K562 (cell line): ENCODE results near the gene KIF6. TPM values are rescaled to one million over a fixed set of nuclear protein-coding genes. Genes with fewer than 3 reads are reported as not detected.

Experiments used
- ATAC-seq: fragments of 200-7000 bp; cut with Tn5 transposase; 3 replicates; pipeline ENCODE4 v1.9.1; 2020; ENCODE audit warnings: moderate library complexity
- BruUV-seq: library from RNA; stranded (reverse); fragments of 400-500 nt; replicated peaks from 2 replicates; lab custom pipeline; 2021; lab: Mats Ljungman, UMichigan
- CTCF ChIA-PET: fragments of 300-600 bp; formaldehyde crosslinking; extraction: SDS; loops from one replicate; lab custom pipeline; 2021; ENCODE audit warnings: low intra/inter-chr PET ratio; lab: Yijun Ruan, JAX
- POLR2A ChIA-PET: fragments of 300-600, 350-650 bp; sonication (Branson Sonifier 250); formaldehyde crosslinking; extraction: SDS; loops from one replicate; lab custom pipeline; 2021; ENCODE audit warnings: antibody characterized with exemption, inconsistent platforms; lab: Yijun Ruan, JAX
- DNase-seq, 4 experiments: peaks; one replicate each; pipeline versions ENCODE4 v3.0.0 to v3.0.0-alpha.2; 2011 to 2018; ENCODE audit warnings: low spot score in 3 of 4, mixed read lengths in 3 of 4; ENCODE audit errors: extremely low read depth in 1 of 4
- FAIRE-seq: peaks from 2 replicates; lab custom pipeline; 2011; peaks lifted over from hg19 to GRCh38; lab: Jason Lieb, UNC
- H2AFZ ChIP-seq: 2 replicates; pipeline ENCODE4 v1.6.0; 2011; ENCODE audit warnings: low read depth, low read length, control low read depth, inconsistent platforms
- H3K27ac ChIP-seq: fragments of 200-600 bp; 3 replicates; pipeline ENCODE4 v1.8.0; 2011; ENCODE audit warnings: low read depth, mild to moderate bottlenecking, control low read depth, inconsistent platforms, low read length, moderate library complexity, mixed read lengths; ENCODE audit errors: extremely low read depth
- H3K27me3 ChIP-seq, 2 experiments: fragments of 300-600 bp in 1 of 2; 2 replicates in 1 of 2; 3 replicates in 1 of 2; pipeline versions ENCODE4 v1.6.0 to v1.8.0; 2011; ENCODE audit warnings: inconsistent platforms in 2 of 2, low read length in 2 of 2, mild to moderate bottlenecking in 1 of 2, mixed read lengths in 1 of 2, moderate library complexity in 1 of 2; ENCODE audit not compliant: control insufficient read depth in 2 of 2, insufficient read depth in 2 of 2
- H3K36me3 ChIP-seq: fragments of 300-600 bp; 3 replicates; pipeline ENCODE4 v1.8.0; 2011; ENCODE audit warnings: mild to moderate bottlenecking, low read length, inconsistent platforms; ENCODE audit not compliant: control insufficient read depth, insufficient read depth
- H3K4me1 ChIP-seq, 2 experiments: fragments of 200-600 bp in 1 of 2; replicated peaks in 1 of 2; 2 replicates in 1 of 2; 3 replicates in 1 of 2; pipeline versions ENCODE4 v1.5.1 to v1.8.0; 2011; ENCODE audit warnings: inconsistent platforms in 2 of 2, low read length in 2 of 2, mild to moderate bottlenecking in 1 of 2, mixed read lengths in 1 of 2, moderate library complexity in 1 of 2; ENCODE audit not compliant: control insufficient read depth in 2 of 2, insufficient read depth in 2 of 2
- H3K4me2 ChIP-seq: 2 replicates; pipeline ENCODE4 v1.6.1; 2011; ENCODE audit warnings: low read length, control low read depth, inconsistent platforms, mixed read lengths; ENCODE audit not compliant: insufficient read depth
- H3K4me3 ChIP-seq: fragments of 200-600 bp; sonication (generic), shearing (Covaris generic); 2 replicates; pipeline ENCODE4 v1.5.1; 2016; ENCODE audit warnings: control low read depth, inconsistent platforms
- H3K79me2 ChIP-seq: fragments of 200-600 bp; 3 replicates; pipeline ENCODE4 v1.8.0; 2011; ENCODE audit warnings: low read length, inconsistent platforms; ENCODE audit not compliant: control insufficient read depth, insufficient read depth
- H3K9ac ChIP-seq, 2 experiments: 2 replicates each; pipeline versions ENCODE4 v1.6.0 to v1.6.1; 2011; ENCODE audit warnings: low read depth in 2 of 2, low read length in 2 of 2, control low read depth in 1 of 2, inconsistent platforms in 1 of 2, mild to moderate bottlenecking in 1 of 2, mixed read lengths in 1 of 2; ENCODE audit not compliant: insufficient read depth in 1 of 2
- H3K9me1 ChIP-seq: one replicate; pipeline ENCODE4 v1.6.0; 2011; ENCODE audit warnings: inconsistent platforms, mild to moderate bottlenecking, low read length, moderate library complexity; ENCODE audit not compliant: control insufficient read depth, insufficient read depth
- H3K9me3 ChIP-seq: replicated peaks from 2 replicates; pipeline ENCODE4 v1.5.1; 2011; ENCODE audit warnings: low read depth, low read length, inconsistent platforms; ENCODE audit not compliant: control insufficient read depth, insufficient read depth
- H4K20me1 ChIP-seq: replicated peaks from 2 replicates; pipeline ENCODE4 v1.6.1; 2011; ENCODE audit warnings: low read length, inconsistent platforms, mixed read lengths; ENCODE audit not compliant: control insufficient read depth, insufficient read depth
- BCOR ChIP-seq: fragments of 450-650 bp; IDR thresholded peaks from 2 replicates; pipeline ENCODE4 v1.6.1; 2016
- NR2F6 ChIP-seq: fragments of 450-650 bp; formaldehyde crosslinking; IDR thresholded peaks from 2 replicates; pipeline ENCODE4 v1.4.0; 2020; ENCODE audit warnings: mild to moderate bottlenecking
- ZNF175 ChIP-seq: fragments of 200-800 bp; sonication (Bioruptor generic); IDR thresholded peaks from 2 replicates; pipeline ENCODE4 v1.6.1; 2016; ENCODE audit warnings: low read depth, mild to moderate bottlenecking, missing genetic modification characterization, missing compliant biosample characterization
- ZNF212 ChIP-seq: fragments of 450-650 bp; formaldehyde crosslinking; IDR thresholded peaks from 2 replicates; pipeline ENCODE4 v1.4.0; 2020; ENCODE audit warnings: mild to moderate bottlenecking
- ZNF224 ChIP-seq: sonication (generic); formaldehyde crosslinking; IDR thresholded peaks from 2 replicates; pipeline ENCODE4 v1.8.0; 2022; ENCODE audit warnings: mild to moderate bottlenecking, missing genetic modification reagents
- ZNF263 ChIP-seq: sonication (generic); formaldehyde crosslinking; IDR thresholded peaks from 2 replicates; pipeline ENCODE4 v1.8.0; 2022; ENCODE audit warnings: mild to moderate bottlenecking, missing genetic modification reagents, borderline replicate concordance
- WGBS: fragments of 100-300 bp; shearing (Covaris generic); methylation state at CpG from one replicate; pipeline ENCODE4 v1.1.6; 2016; ENCODE audit warnings: low coverage, mixed read lengths; ENCODE audit not compliant: insufficient coverage; ENCODE audit errors: missing lambda C conversion rate; 5-methylcytosine and 5-hydroxymethylcytosine counted together
- in situ Hi-C: fragments of 300-500 bp; cut with MboI; formaldehyde crosslinking; loops from 4 replicates; pipeline ENCODE4 v1.15.0; 2018; ENCODE audit warnings: inconsistent platforms, mixed read lengths
- intact Hi-C: fragments of 100-400 bp; cut with micrococcal nuclease; formaldehyde crosslinking; loops from 2 replicates; pipeline ENCODE4 v1.14.2; 2022
- polyA plus RNA-seq, 8 experiments: library from polyadenylated mRNA; depleted of rRNA in 4 of 8; stranded (reverse) in 5 of 8; unstranded in 3 of 8; fragments of >200 nt; fragmentation: Nextera tagmentation in 2 of 8; fragmentation: Illumina TruSeq in 1 of 8; extraction: Ambion mirVana in 2 of 8; extraction: Trizol in 1 of 8; gene quantifications; 2 replicates each; pipeline versions ENCODE4 v1.2.1 to v1.2.3, GENCODE V29; 2011 to 2014; ENCODE audit warnings: inconsistent platforms in 1 of 8, missing spikeins in 1 of 8
- total RNA-seq, 7 experiments: library from RNA; depleted of rRNA in 6 of 7; stranded (reverse); fragments of >200 nt in 6 of 7; fragmentation: Illumina TruSeq in 2 of 7; extraction: Trizol in 2 of 7; gene quantifications; 2 replicates each; pipeline versions ENCODE4 v1.2.1 to v1.2.3, GENCODE V29; 2011 to 2021; ENCODE audit warnings: low replicate concordance in 1 of 7
- TF ChIP-seq, protein P1 (sequence below): IDR thresholded peaks from 2 replicates; pipeline ENCODE4 v1.6.1; 2012; ENCODE audit warnings: low read depth, low read length, improper control_type of control experiment, borderline replicate concordance
- TF ChIP-seq, protein P2 (sequence below): sonication (generic); formaldehyde crosslinking; IDR thresholded peaks from 2 replicates; pipeline ENCODE4 v1.8.0; 2022; ENCODE audit warnings: mild to moderate bottlenecking, missing genetic modification reagents, borderline replicate concordance
- TF ChIP-seq, protein P3 (sequence below): fragments of 450-650 bp; formaldehyde crosslinking; IDR thresholded peaks from 2 replicates; pipeline ENCODE4 v1.4.0; 2020; ENCODE audit warnings: mild to moderate bottlenecking, moderate library complexity

KIF6 gene
- total and polyA plus RNA-seq, 9 of the 15 experiments (the other 6 are each of a cell fraction or from before 2014, with no cell fraction given): not detected

- WGBS: under 1% methylated on average over 13 of the region's 13 CpGs
- ATAC-seq (no peak), FAIRE-seq (no peak), DNase-seq (no peak)
- H3K4me2 ChIP-seq: no peak overlapping the region
- no peaks in the 10 kb centered on the region for H3K36me3 ChIP-seq
- H3K79me2 ChIP-seq: no peaks in the 10 kb centered on the region
- TF ChIP-seq ZNF263 (CRISPR knock-in tag): no peak
- no peak overlapping the region for H3K9ac ChIP-seq
- no peaks in the 10 kb centered on the region for H3K4me1 ChIP-seq
- H2AFZ ChIP-seq: no peak overlapping the region
- H3K27me3 ChIP-seq: peaks cover 8 to 69% of the 10 kb centered on the region in 2 experiments; a peak in 3 of 5 replicates
- CTCF ChIA-PET: no interaction called here
- intact Hi-C loops (no loop called here), in situ Hi-C loops (no loop called here)
- no peaks in the 10 kb centered on the region for H3K9me3 ChIP-seq
- H3K27ac ChIP-seq: no peak overlapping the region
- H4K20me1 ChIP-seq: peaks cover 12% of the 10 kb centered on the region; the same call in 1 of the 2 replicates
- no TSS peak for BruUV-seq
- H3K4me3 ChIP-seq: no peak overlapping the region
- no peaks in the 10 kb centered on the region for H3K9me1 ChIP-seq
- POLR2A ChIA-PET: no interaction called here
Measured at GRCh38 chr6:39319621-39320362, 405.4 kb downstream of the KIF6 start.

DNA sequence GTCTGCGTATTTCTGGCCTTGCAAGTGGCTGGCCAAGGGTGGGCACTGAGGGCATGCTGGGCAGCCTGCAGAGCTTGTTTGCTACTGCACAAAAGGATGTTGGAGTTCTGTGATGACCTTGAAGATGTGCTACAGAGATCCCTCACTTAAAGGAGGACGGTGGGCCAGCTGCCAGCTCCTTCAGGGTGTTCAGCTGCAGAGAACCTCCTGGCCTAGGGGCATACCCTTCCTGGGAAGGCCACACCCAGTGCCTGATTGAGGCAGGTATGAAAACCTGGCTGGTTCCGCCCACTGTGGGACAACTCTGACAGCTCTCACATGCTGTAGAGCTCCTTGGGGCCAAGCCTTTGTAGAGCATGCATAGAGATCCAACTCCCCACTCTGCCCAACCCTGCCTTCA is 408.0 kb downstream of the KIF6 start:
- no peaks in the 10 kb centered on the region for H3K36me3 ChIP-seq
- 2% methylated on average over 3 of the region's 3 CpGs for WGBS
- H4K20me1 ChIP-seq: peaks cover 14% of the 10 kb centered on the region; the same call in 1 of the 2 replicates
- DNase-seq: no peak
- H3K79me2 ChIP-seq: no peaks in the 10 kb centered on the region
- intact Hi-C loops: no loop called here
- no TSS peak for BruUV-seq
- H2AFZ ChIP-seq: no peak overlapping the region
- H3K9me3 ChIP-seq: no peaks in the 10 kb centered on the region
- peaks cover 5 to 81% of the 10 kb centered on the region in 2 experiments for H3K27me3 ChIP-seq
- H3K27ac ChIP-seq: no peak overlapping the region
- no peak overlapping the region for H3K4me3 ChIP-seq
- in situ Hi-C loops: no loop called here
- CTCF ChIA-PET: no interaction called here
- H3K4me1 ChIP-seq: peaks cover 0 to 13% of the 10 kb centered on the region in 2 experiments; a peak in 1 of 5 replicates
- POLR2A ChIA-PET: interaction anchor here (0.6 kb wide), 1 partner anchor 23 kb away, joined by 3 read pairs; no protein-coding TSS in a partner anchor
- no peak overlapping the region for H3K9ac ChIP-seq
- H3K9me1 ChIP-seq: no peaks in the 10 kb centered on the region
- no peak for ATAC-seq
- no peak overlapping the region for H3K4me2 ChIP-seq
- FAIRE-seq: no peak
- TF ChIP-seq NR2F6 (CRISPR knock-in tag) (no peak), ZNF212 (CRISPR knock-in tag) (no peak), BCOR (no peak), ZNF175 (CRISPR knock-in tag) (no peak), ZNF224 (CRISPR knock-in tag) (no peak)
- TF ChIP-seq, protein P1, sequence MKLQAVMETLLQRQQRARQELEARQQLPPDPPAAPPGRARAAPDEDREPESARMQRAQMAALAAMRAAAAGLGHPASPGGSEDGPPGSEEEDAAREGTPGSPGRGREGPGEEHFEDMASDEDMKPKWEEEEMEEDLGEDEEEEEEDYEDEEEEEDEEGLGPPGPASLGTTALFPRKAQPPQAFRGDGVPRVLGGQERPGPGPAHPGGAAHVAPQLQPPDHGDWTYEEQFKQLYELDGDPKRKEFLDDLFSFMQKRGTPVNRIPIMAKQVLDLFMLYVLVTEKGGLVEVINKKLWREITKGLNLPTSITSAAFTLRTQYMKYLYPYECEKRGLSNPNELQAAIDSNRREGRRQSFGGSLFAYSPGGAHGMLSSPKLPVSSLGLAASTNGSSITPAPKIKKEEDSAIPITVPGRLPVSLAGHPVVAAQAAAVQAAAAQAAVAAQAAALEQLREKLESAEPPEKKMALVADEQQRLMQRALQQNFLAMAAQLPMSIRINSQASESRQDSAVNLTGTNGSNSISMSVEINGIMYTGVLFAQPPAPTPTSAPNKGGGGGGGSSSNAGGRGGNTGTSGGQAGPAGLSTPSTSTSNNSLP: no peak
- TF ChIP-seq, protein P2, sequence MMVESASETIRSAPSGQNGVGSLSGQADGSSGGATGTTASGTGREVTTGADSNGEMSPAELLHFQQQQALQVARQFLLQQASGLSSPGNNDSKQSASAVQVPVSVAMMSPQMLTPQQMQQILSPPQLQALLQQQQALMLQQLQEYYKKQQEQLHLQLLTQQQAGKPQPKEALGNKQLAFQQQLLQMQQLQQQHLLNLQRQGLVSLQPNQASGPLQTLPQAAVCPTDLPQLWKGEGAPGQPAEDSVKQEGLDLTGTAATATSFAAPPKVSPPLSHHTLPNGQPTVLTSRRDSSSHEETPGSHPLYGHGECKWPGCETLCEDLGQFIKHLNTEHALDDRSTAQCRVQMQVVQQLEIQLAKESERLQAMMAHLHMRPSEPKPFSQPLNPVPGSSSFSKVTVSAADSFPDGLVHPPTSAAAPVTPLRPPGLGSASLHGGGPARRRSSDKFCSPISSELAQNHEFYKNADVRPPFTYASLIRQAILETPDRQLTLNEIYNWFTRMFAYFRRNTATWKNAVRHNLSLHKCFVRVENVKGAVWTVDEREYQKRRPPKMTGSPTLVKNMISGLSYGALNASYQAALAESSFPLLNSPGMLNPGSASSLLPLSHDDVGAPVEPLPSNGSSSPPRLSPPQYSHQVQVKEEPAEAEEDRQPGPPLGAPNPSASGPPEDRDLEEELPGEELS: no peak
- TF ChIP-seq, protein P3, sequence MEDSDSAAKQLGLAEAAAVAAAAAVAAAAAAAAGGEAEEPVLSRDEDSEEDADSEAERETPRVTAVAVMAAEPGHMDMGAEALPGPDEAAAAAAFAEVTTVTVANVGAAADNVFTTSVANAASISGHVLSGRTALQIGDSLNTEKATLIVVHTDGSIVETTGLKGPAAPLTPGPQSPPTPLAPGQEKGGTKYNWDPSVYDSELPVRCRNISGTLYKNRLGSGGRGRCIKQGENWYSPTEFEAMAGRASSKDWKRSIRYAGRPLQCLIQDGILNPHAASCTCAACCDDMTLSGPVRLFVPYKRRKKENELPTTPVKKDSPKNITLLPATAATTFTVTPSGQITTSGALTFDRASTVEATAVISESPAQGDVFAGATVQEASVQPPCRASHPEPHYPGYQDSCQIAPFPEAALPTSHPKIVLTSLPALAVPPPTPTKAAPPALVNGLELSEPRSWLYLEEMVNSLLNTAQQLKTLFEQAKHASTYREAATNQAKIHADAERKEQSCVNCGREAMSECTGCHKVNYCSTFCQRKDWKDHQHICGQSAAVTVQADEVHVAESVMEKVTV: no peak
